B cell (primary cell): ENCODE results near the gene MPHOSPH6. TPM values are rescaled to one million over a fixed set of nuclear protein-coding genes. Genes with fewer than 3 reads are reported as not detected.

Source experiments
- ATAC-seq: fragments of 200-7000 bp; cut with Tn5 transposase; one replicate; pipeline ENCODE4 v1.10.0; 2021; ENCODE audit warnings: low read depth, mild to moderate bottlenecking, moderate number of reproducible peaks, moderate library complexity
- CTCF ChIA-PET: fragments of 350-600 bp; sonication (Branson Sonifier 250); formaldehyde crosslinking; loops from one replicate; lab custom pipeline; 2021; ENCODE audit warnings: antibody characterized with exemption, inconsistent platforms; lab: Charles Lee
- POLR2A ChIA-PET: fragments of 350-600 bp; sonication (Branson Sonifier 250); formaldehyde crosslinking; loops from one replicate; lab custom pipeline; 2021; ENCODE audit warnings: antibody characterized with exemption; lab: Charles Lee
- DNase-seq: peaks from one replicate; pipeline ENCODE4 v3.0.0; 2013
- H2AFZ ChIP-seq: 2 replicates; pipeline ENCODE4 v1.6.1; 2012; ENCODE audit warnings: mild to moderate bottlenecking, low read depth, low read length; ENCODE audit not compliant: insufficient read depth, poor library complexity, severe bottlenecking
- H3K27ac ChIP-seq, 2 donors: 1 replicate in 1 of 2; 2 replicates in 1 of 2; pipeline ENCODE4 v1.5.1; 2012 to 2013; ENCODE audit warnings: low read length in 2 of 2, mild to moderate bottlenecking in 2 of 2, moderate library complexity in 1 of 2
- H3K27me3 ChIP-seq, 4 experiments: fragments of 200-600 bp in 1 of 4; sonication (generic) in 1 of 4; replicated peaks in 1 of 4; 1 replicate in 2 of 4; 2 replicates in 2 of 4; pipeline versions ENCODE4 v1.6.1 to v1.7.0; 2013 to 2016; ENCODE audit warnings: low read length in 3 of 4, mild to moderate bottlenecking in 2 of 4, mixed read lengths in 1 of 4, moderate library complexity in 1 of 4; ENCODE audit not compliant: insufficient read depth in 4 of 4, control insufficient read depth in 3 of 4; ENCODE audit errors: control extremely low read depth in 1 of 4
- H3K36me3 ChIP-seq, 2 experiments: replicated peaks in 1 of 2; 1 replicate in 1 of 2; 2 replicates in 1 of 2; pipeline versions ENCODE4 v1.6.1 to v1.7.1; 2013; ENCODE audit warnings: low read length in 1 of 2; ENCODE audit not compliant: insufficient read depth in 2 of 2, control insufficient read depth in 1 of 2; ENCODE audit errors: control extremely low read depth in 1 of 2, extremely low read depth in 1 of 2
- H3K4me1 ChIP-seq, 2 donors: fragments of 200-600 bp in 1 of 2; sonication (generic) in 1 of 2; 1 replicate in 1 of 2; 2 replicates in 1 of 2; pipeline versions ENCODE4 v1.5.1 to v1.6.1; 2013 to 2017; ENCODE audit warnings: low read length in 2 of 2; ENCODE audit not compliant: control insufficient read depth in 2 of 2, insufficient read depth in 2 of 2
- H3K4me2 ChIP-seq: replicated peaks from 2 replicates; pipeline ENCODE3; 2012; ENCODE audit warnings: mild to moderate bottlenecking, low read depth, low read length; ENCODE audit not compliant: poor library complexity, severe bottlenecking
- H3K4me3 ChIP-seq, 5 experiments: fragments of 200-600 bp in 1 of 5; sonication (generic) in 1 of 5; 1 replicate in 3 of 5; 2 replicates in 2 of 5; pipeline versions ENCODE4 v1.5.1 to v1.7.0; 2011 to 2016; ENCODE audit warnings: low read length in 4 of 5, mild to moderate bottlenecking in 4 of 5, low read depth in 2 of 5, control low read depth in 1 of 5, moderate library complexity in 1 of 5; ENCODE audit not compliant: insufficient read depth in 1 of 5; ENCODE audit errors: control extremely low read depth in 1 of 5, extremely low read depth in 1 of 5
- H3K79me2 ChIP-seq: fragments of 200-600 bp; sonication (generic); one replicate; pipeline ENCODE4 v1.6.0; 2016; ENCODE audit warnings: low read length; ENCODE audit not compliant: control insufficient read depth, insufficient read depth
- H3K9ac ChIP-seq: fragments of 200-600 bp; sonication (generic); 2 replicates; pipeline ENCODE4 v1.6.1; 2017; ENCODE audit warnings: mild to moderate bottlenecking, low read length, moderate library complexity
- H3K9me3 ChIP-seq, 3 donors: one replicate each; pipeline versions ENCODE4 v1.6.1 to v1.7.1; 2013; ENCODE audit warnings: low read length in 2 of 3; ENCODE audit not compliant: control insufficient read depth in 2 of 3, insufficient read depth in 1 of 3; ENCODE audit errors: control extremely low read depth in 1 of 3
- H4K20me1 ChIP-seq: 2 replicates; pipeline ENCODE4 v1.6.0; 2012; ENCODE audit warnings: mild to moderate bottlenecking, low read length; ENCODE audit not compliant: insufficient read depth, control insufficient read depth, poor library complexity, severe bottlenecking
- H3K27ac Mint-ChIP-seq: one replicate; pipeline ENCODE4 v1.8.0; 2021; ENCODE audit warnings: mixed read lengths
- H3K27me3 Mint-ChIP-seq: one replicate; pipeline ENCODE4 v1.8.0; 2021; ENCODE audit warnings: mixed read lengths
- H3K4me1 Mint-ChIP-seq: one replicate; pipeline ENCODE4 v1.8.0; 2021; ENCODE audit warnings: mixed read lengths
- H3K4me3 Mint-ChIP-seq: one replicate; pipeline ENCODE4 v1.8.0; 2021; ENCODE audit warnings: mixed read lengths
- H3K9me3 Mint-ChIP-seq: one replicate; pipeline ENCODE4 v1.8.0; 2022; ENCODE audit warnings: mixed read lengths; ENCODE audit not compliant: insufficient read depth
- CTCF ChIP-seq: fragments of 200-600 bp; IDR thresholded peaks from one replicate; pipeline ENCODE4 v1.8.0; 2022; ENCODE audit warnings: antibody characterized with exemption, mild to moderate bottlenecking
- EZH2 ChIP-seq: IDR thresholded peaks from 2 replicates; pipeline ENCODE4 v1.6.1; 2012; ENCODE audit warnings: borderline replicate concordance, low read depth, mild to moderate bottlenecking, moderate library complexity, low read length; ENCODE audit not compliant: insufficient read depth, poor library complexity, severe bottlenecking
- WGBS: methylation state at CpG from one replicate; pipeline ENCODE4 v1.1.5; 2013; ENCODE audit warnings: missing lambda C conversion rate; ENCODE audit not compliant: insufficient coverage; 5-methylcytosine and 5-hydroxymethylcytosine counted together
- intact Hi-C: fragments of 100-400 bp; cut with micrococcal nuclease; formaldehyde crosslinking; loops from one replicate; pipeline ENCODE4 v1.10.0; 2022
- polyA plus RNA-seq: library from polyadenylated mRNA; depleted of rRNA; stranded (reverse); fragments of >200 nt; gene quantifications from 2 replicates; pipeline ENCODE4 v1.2.3, GENCODE V29; 2012
- total RNA-seq, 2 donors: library from RNA; stranded (reverse); fragments of 120-200 nt in 1 of 2; gene quantifications; 1 replicate in 1 of 2; 2 replicates in 1 of 2; pipeline versions ENCODE4 v1.2.3 to v1.2.4, GENCODE V29; 2013 to 2022

MPHOSPH6 gene
- total and polyA plus RNA-seq, 2 donors (not counting 1 experiment from before 2014, with no cell fraction given) = 4.6 to 20.4 TPM

- ATAC-seq (no peak), DNase-seq (no peak)
- Mint-ChIP-seq H3K4me3 (no peak overlapping the region), H3K4me1 (no peaks in the 10 kb centered on the region), H3K27me3 (no peaks in the 10 kb centered on the region), H3K9me3 (no peaks in the 10 kb centered on the region), H3K27ac (no peak overlapping the region)
- POLR2A ChIA-PET = no interaction called here
- Histone ChIP-seq H3K4me3 (no peak overlapping the region), H3K9ac (no peak overlapping the region), H3K36me3 (peaks cover 3 to 15% of the 10 kb centered on the region in 2 experiments), H3K4me2 (no peak overlapping the region), H3K79me2 (no peaks in the 10 kb centered on the region), H3K9me3 (no peaks in the 10 kb centered on the region), H2AFZ (no peak overlapping the region), H3K27me3 (no peaks in the 10 kb centered on the region), H3K4me1 (no peaks in the 10 kb centered on the region), H4K20me1 (no peaks in the 10 kb centered on the region), H3K27ac (no peak overlapping the region)
- TF ChIP-seq CTCF = no peak
- no peak for TF ChIP-seq EZH2
- no CpG with 5 or more reads among the region's 5 CpGs for WGBS
- CTCF ChIA-PET = no interaction called here
- intact Hi-C loops = no loop called here
Observed at GRCh38 chr16:82147546-82147945, 22.5 kb downstream of the MPHOSPH6 start.

GRCh38 chr16:82146957-82147356 lies 23.1 kb downstream of the MPHOSPH6 start:
- Histone ChIP-seq H3K27ac (no peak overlapping the region), H3K9me3 (no peaks in the 10 kb centered on the region), H3K4me1 (no peaks in the 10 kb centered on the region), H3K9ac (no peak overlapping the region), H3K4me3 (no peak overlapping the region), H4K20me1 (no peaks in the 10 kb centered on the region), H3K79me2 (no peaks in the 10 kb centered on the region), H3K4me2 (no peak overlapping the region), H3K27me3 (no peaks in the 10 kb centered on the region), H2AFZ (no peak overlapping the region), H3K36me3 (peaks cover 1 to 13% of the 10 kb centered on the region in 2 experiments)
- intact Hi-C loops = no loop called here
- ATAC-seq = no peak
- H3K27me3 Mint-ChIP-seq = no peaks in the 10 kb centered on the region
- 85% methylated on average over 5 of the region's 5 CpGs for WGBS
- no peak overlapping the region for H3K4me3 Mint-ChIP-seq
- no peaks in the 10 kb centered on the region for H3K9me3 Mint-ChIP-seq
- H3K27ac Mint-ChIP-seq = no peak overlapping the region
- CTCF ChIA-PET = no interaction called here
- POLR2A ChIA-PET = no interaction called here
- DNase-seq = no peak
- no peak for TF ChIP-seq EZH2
- TF ChIP-seq CTCF = no peak
- no peaks in the 10 kb centered on the region for H3K4me1 Mint-ChIP-seq
